ENCODE results near the gene NFE2L3.
"Not testable (repeated sequence)": the region's sequence is repeated elsewhere in the genome, so short reads cannot be mapped to it uniquely, and the experiment has no call there.

GRCh38 chr7:26124775-26125174 lies 27.2 kb upstream of the NFE2L3 start:
- TF ChIP-seq CTCF (IDR thresholded peaks at IDR 0.05; ENCODE audit: poor library complexity); EZH2 (IDR thresholded peaks at IDR 0.05; ENCODE audit: borderline replicate concordance): not testable (repeated sequence)

Measured in hepatocyte (in vitro differentiated cells).